ENCODE measurements around the gene SLC35B2. TPM values are rescaled to one million over a fixed set of nuclear protein-coding genes. Genes with fewer than 3 reads are reported as not detected.

Gene SLC35B2
- total and polyA plus RNA-seq, 2 donors from 2014 or later = 45.1 to 49.5 TPM

DNA sequence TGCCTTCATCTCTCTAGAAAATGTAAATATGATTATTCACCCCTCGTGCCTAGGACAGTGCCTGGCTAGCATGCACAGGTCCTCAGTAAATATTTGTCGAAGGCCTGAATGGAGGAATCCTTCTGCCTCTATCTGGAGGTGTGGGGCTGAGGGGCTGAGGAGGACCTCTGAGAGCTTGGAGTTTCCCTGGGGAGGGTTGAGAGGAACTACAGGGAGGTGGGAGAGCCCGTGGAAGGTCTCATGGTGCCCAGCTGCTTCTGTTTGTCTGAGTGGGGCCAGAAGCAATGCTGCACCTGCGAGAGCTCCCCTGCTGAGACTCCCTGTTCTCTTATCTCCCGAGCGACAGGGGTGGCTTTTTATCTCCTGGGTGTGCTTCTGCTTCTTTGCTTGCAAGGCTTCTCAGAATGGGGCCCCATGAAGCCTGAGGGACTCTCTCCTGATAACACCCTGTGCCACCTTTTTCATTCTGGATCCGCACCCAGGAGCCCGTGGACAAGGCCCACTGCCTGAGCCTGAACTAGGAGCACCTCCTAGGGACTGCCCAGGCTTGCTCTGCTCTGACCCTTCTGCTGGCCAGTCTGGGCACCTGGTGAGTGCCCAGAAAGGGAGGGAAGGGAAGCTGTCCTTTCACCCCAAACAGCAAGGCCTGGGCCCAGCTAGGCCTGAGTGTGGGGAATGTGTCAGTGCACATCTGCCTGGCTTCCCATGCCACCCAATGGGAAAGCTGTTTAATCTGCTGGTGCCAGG is 31.6 kb downstream of the SLC35B2 start:
- DNase-seq = no peak
- intact Hi-C loops (cut with DNase I) = no loop called here
- no peak for FAIRE-seq
- H3K36me3 ChIP-seq (ENCODE audit: control insufficient read depth in 2 of 3, insufficient read depth in 3 of 3, low read length in 3 of 3) = no peaks in the 10 kb centered on the region
- H3K4me1 ChIP-seq (ENCODE audit: control insufficient read depth in 2 of 3, insufficient read depth in 2 of 3, low read depth in 1 of 3, low read length in 3 of 3) = peaks cover 0 to 29% (median 15%) of the 10 kb centered on the region in 3 donors
- H3K9ac ChIP-seq (ENCODE audit: low read length in 3 of 3) = no peak overlapping the region
- no peak overlapping the region for H3K27ac ChIP-seq (ENCODE audit: low read depth in 2 of 2, low read length in 2 of 2)
- no peak overlapping the region for H3K4me3 ChIP-seq (ENCODE audit: low read length in 3 of 3)
- TF ChIP-seq, protein P1, sequence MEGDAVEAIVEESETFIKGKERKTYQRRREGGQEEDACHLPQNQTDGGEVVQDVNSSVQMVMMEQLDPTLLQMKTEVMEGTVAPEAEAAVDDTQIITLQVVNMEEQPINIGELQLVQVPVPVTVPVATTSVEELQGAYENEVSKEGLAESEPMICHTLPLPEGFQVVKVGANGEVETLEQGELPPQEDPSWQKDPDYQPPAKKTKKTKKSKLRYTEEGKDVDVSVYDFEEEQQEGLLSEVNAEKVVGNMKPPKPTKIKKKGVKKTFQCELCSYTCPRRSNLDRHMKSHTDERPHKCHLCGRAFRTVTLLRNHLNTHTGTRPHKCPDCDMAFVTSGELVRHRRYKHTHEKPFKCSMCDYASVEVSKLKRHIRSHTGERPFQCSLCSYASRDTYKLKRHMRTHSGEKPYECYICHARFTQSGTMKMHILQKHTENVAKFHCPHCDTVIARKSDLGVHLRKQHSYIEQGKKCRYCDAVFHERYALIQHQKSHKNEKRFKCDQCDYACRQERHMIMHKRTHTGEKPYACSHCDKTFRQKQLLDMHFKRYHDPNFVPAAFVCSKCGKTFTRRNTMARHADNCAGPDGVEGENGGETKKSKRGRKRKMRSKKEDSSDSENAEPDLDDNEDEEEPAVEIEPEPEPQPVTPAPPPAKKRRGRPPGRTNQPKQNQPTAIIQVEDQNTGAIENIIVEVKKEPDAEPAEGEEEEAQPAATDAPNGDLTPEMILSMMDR (IDR thresholded peaks at IDR 0.05; ENCODE audit: borderline replicate concordance, extremely low read depth, insufficient read depth) = no peak
- no peaks in the 10 kb centered on the region for H3K27me3 ChIP-seq (ENCODE audit: control insufficient read depth, insufficient read depth, low read length)
- H3K9me3 ChIP-seq (ENCODE audit: control insufficient read depth in 2 of 3, insufficient read depth in 1 of 3, low read length in 3 of 3) = no peaks in the 10 kb centered on the region

GRCh38 chr6:44224965-44225305 is 32.4 kb downstream of the SLC35B2 start:
- DNase-seq (no peak), FAIRE-seq (no peak)
- intact Hi-C loops (cut with DNase I) = no loop called here
- Histone ChIP-seq H3K4me3 (ENCODE audit: low read length in 3 of 3) (no peak overlapping the region), H3K27ac (ENCODE audit: low read depth in 2 of 2, low read length in 2 of 2) (no peak overlapping the region), H3K9me3 (ENCODE audit: control insufficient read depth in 2 of 3, insufficient read depth in 1 of 3, low read length in 3 of 3) (no peaks in the 10 kb centered on the region), H3K27me3 (ENCODE audit: control insufficient read depth, insufficient read depth, low read length) (no peaks in the 10 kb centered on the region), H3K4me1 (ENCODE audit: control insufficient read depth in 2 of 3, insufficient read depth in 2 of 3, low read depth in 1 of 3, low read length in 3 of 3) (peaks cover 0 to 29% (median 15%) of the 10 kb centered on the region in 3 donors), H3K36me3 (ENCODE audit: control insufficient read depth in 2 of 3, insufficient read depth in 3 of 3, low read length in 3 of 3) (no peaks in the 10 kb centered on the region), H3K9ac (ENCODE audit: low read length in 3 of 3) (no peak overlapping the region)
- TF ChIP-seq, protein P1 (IDR thresholded peaks at IDR 0.05; ENCODE audit: borderline replicate concordance, extremely low read depth, insufficient read depth) = no peak

DNA sequence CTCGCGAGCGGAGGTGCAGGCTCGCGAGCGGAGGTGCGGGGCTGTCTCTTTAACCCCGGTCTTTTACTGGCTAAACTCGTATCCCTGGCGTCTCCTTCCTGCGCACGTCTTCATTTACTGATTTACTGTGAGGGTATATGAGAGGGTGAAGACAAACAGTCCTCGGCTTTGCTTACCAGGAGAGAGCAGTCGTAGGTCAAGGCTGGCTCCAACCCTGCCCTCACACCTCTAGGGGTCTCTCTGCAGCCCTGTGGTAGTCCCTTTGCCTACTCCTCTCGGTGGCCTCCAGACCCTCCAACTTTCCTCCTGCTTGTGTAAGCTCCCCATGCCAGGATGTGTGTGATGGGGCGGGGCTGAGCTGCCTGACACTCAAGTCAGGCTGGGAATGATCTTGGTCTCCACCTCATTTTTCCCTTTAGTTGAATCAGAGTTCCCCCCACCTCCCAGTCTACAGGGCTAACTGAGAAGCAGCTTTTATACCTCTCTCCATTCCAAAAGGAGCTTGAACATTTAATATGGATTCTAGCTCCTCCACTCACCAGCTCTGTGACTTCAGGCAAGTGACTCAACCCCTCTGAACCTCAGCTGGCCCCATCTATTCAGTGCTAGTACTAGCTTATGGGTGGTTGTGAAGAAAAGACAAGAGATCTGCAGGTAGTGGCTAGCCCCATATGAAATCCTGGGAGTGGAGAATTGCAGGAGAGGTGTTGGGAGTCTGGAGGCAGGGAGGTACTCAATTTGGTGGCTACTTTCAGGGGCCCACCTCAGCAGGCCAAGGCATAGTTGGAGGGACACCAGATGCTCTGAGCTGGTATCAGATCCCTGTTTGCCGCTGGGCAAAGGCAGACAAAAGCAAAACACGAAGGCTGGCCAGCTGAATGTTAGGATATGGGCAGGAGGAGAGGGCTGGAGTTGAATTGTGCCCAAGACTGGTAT is 33.0 kb downstream of the SLC35B2 start:
- H3K4me3 ChIP-seq (ENCODE audit: low read length in 3 of 3) = peak overlapping the region; percentile 36 to 44 (median 43)
- H3K27me3 ChIP-seq (ENCODE audit: control insufficient read depth, insufficient read depth, low read length) = no peaks in the 10 kb centered on the region
- DNase-seq (peak in 3 of 5 donors; percentile 59 to 70 (median 63)), FAIRE-seq (no peak)
- H3K9me3 ChIP-seq (ENCODE audit: control insufficient read depth in 2 of 3, insufficient read depth in 1 of 3, low read length in 3 of 3) = no peaks in the 10 kb centered on the region
- H3K36me3 ChIP-seq (ENCODE audit: control insufficient read depth in 2 of 3, insufficient read depth in 3 of 3, low read length in 3 of 3) = no peaks in the 10 kb centered on the region
- H3K27ac ChIP-seq (ENCODE audit: low read depth in 2 of 2, low read length in 2 of 2) = no peak overlapping the region
- intact Hi-C loops (cut with DNase I) = no loop called here
- TF ChIP-seq, protein P1 (IDR thresholded peaks at IDR 0.05; ENCODE audit: borderline replicate concordance, extremely low read depth, insufficient read depth) = no peak
- H3K9ac ChIP-seq (ENCODE audit: low read length in 3 of 3) = peak overlapping the region in 1 of 3 donors; percentile 7
- H3K4me1 ChIP-seq (ENCODE audit: control insufficient read depth in 2 of 3, insufficient read depth in 2 of 3, low read depth in 1 of 3, low read length in 3 of 3) = peaks cover 0 to 29% (median 15%) of the 10 kb centered on the region in 3 donors
